ENCODE measurements around the gene B3GNT2. TPM values are rescaled to one million over a fixed set of nuclear protein-coding genes. Genes with fewer than 3 reads are reported as not detected.
"Not testable (repeated sequence)": the region's sequence is repeated elsewhere in the genome, so short reads cannot be mapped to it uniquely, and the experiment has no call there.

Gene B3GNT2
- total RNA-seq (8.9 and 11.1 TPM in 2 replicates), polyA plus RNA-seq (14.7 and 15.9 TPM in 2 replicates)

- Histone ChIP-seq H3K27me3 (no peaks in the 10 kb centered on the region), H3K4me3 (peak within 1 kb of the TSS; percentile 96), H3K4me1 (ENCODE audit: low read depth) (peaks cover 5% of the 10 kb centered on the region), H3K27ac (peak within 1 kb of the TSS; percentile 81), H3K36me3 (no peaks in the 10 kb centered on the region), H3K9me3 (ENCODE audit: low read depth) (no peaks in the 10 kb centered on the region)
- peak; percentile 82 to 88 for DNase-seq (ENCODE audit: low read depth in 1 of 2, low spot score in 1 of 2)
- TF ChIP-seq CTCF (IDR thresholded peaks at IDR 0.05; ENCODE audit: low read depth, low read length) = no peak
These were observed at the start of gene B3GNT2 for GRCh38 chr2:62195421-62196277. B3GNT2 (plus strand) TSS chr2:62196115; CDS start chr2:62222221, 26,106 bp downstream.

GRCh38 chr2:62146790-62147189 is 49.1 kb upstream of the B3GNT2 start:
- H3K9me3 ChIP-seq (ENCODE audit: low read depth); DNase-seq (ENCODE audit: low read depth in 1 of 2, low spot score in 1 of 2); H3K27me3 ChIP-seq; H3K36me3 ChIP-seq; H3K27ac ChIP-seq; H3K4me3 ChIP-seq: not testable (repeated sequence)
- peaks cover 14% of the 10 kb centered on the region for H3K4me1 ChIP-seq (ENCODE audit: low read depth)

GRCh38 chr2:62147610-62148301 is 48.2 kb upstream of the B3GNT2 start:
- no peaks in the 10 kb centered on the region for H3K36me3 ChIP-seq
- H3K27ac ChIP-seq = no peak overlapping the region
- peak in 1 of 2 donors; percentile 85 for DNase-seq (ENCODE audit: low read depth in 1 of 2, low spot score in 1 of 2)
- no peak overlapping the region for H3K4me3 ChIP-seq
- H3K4me1 ChIP-seq (ENCODE audit: low read depth) = peaks cover 14% of the 10 kb centered on the region
- H3K9me3 ChIP-seq (ENCODE audit: low read depth) = no peaks in the 10 kb centered on the region
- TF ChIP-seq CTCF (IDR thresholded peaks at IDR 0.05; ENCODE audit: low read depth, low read length) = no peak
- no peaks in the 10 kb centered on the region for H3K27me3 ChIP-seq

GRCh38 chr2:62149708-62150107 is 46.2 kb upstream of the B3GNT2 start:
- H3K4me1 ChIP-seq (ENCODE audit: low read depth) = peaks cover 14% of the 10 kb centered on the region
- H3K27ac ChIP-seq = peak overlapping the region; percentile 9
- no peak for TF ChIP-seq CTCF (IDR thresholded peaks at IDR 0.05; ENCODE audit: low read depth, low read length)
- no peak overlapping the region for H3K4me3 ChIP-seq
- H3K36me3 ChIP-seq = no peaks in the 10 kb centered on the region
- no peaks in the 10 kb centered on the region for H3K27me3 ChIP-seq
- DNase-seq (ENCODE audit: low read depth in 1 of 2, low spot score in 1 of 2) = peak in 1 of 2 donors; percentile 95
- H3K9me3 ChIP-seq (ENCODE audit: low read depth) = no peaks in the 10 kb centered on the region

GRCh38 chr2:62150597-62151305 is 45.2 kb upstream of the B3GNT2 start:
- H3K27me3 ChIP-seq = no peaks in the 10 kb centered on the region
- no peaks in the 10 kb centered on the region for H3K36me3 ChIP-seq
- H3K4me3 ChIP-seq = no peak overlapping the region
- no peak for TF ChIP-seq CTCF (IDR thresholded peaks at IDR 0.05; ENCODE audit: low read depth, low read length)
- H3K9me3 ChIP-seq (ENCODE audit: low read depth) = no peaks in the 10 kb centered on the region
- peak overlapping the region; percentile 59 for H3K27ac ChIP-seq
- H3K4me1 ChIP-seq (ENCODE audit: low read depth) = peaks cover 14% of the 10 kb centered on the region
- peak in 1 of 2 donors; percentile 20 for DNase-seq (ENCODE audit: low read depth in 1 of 2, low spot score in 1 of 2)
